Measurements from ENCODE around the gene HPCAL1. TPM values are rescaled to one million over a fixed set of nuclear protein-coding genes. Genes with fewer than 3 reads are reported as not detected.

HPCAL1 gene
- polyA plus RNA-seq, 3 donors: 82.1 to 99.5 (median 98.0) TPM

- Mint-ChIP-seq H3K27me3 (ENCODE audit: low read depth in 3 of 3) (peaks cover 0 to 3% (median 2%) of the 10 kb centered on the region in 3 donors), H3K36me3 (peaks cover 0 to 4% of the 10 kb centered on the region in 2 donors), H3K9me3 (peaks cover 0 to 4% (median 0%) of the 10 kb centered on the region in 7 donors), H3K4me3 (no peak overlapping the region), H3K27ac (peak overlapping the region in 3 of 7 donors; percentile 54 to 96 (median 63)), H3K4me1 (peaks cover 64% of the 10 kb centered on the region)
- no peaks in the 10 kb centered on the region for H3K27me3 ChIP-seq (ENCODE audit: control insufficient read depth in 2 of 2, insufficient read depth in 2 of 2, low read length in 2 of 2)
- no peak overlapping the region for H3K4me2 ChIP-seq (replicated peaks; ENCODE audit: extremely low read depth, low read length, poor library complexity, severe bottlenecking)
- H3K9ac ChIP-seq (ENCODE audit: insufficient read depth, low read length, poor library complexity, severe bottlenecking): no peak overlapping the region
- over 99% methylated on average over 11 of the region's 12 CpGs for WGBS (ENCODE audit: insufficient coverage)
- H3K4me1 ChIP-seq (ENCODE audit: control insufficient read depth in 1 of 2, insufficient read depth in 2 of 2, low read length in 2 of 2): peaks cover 61 to 64% of the 10 kb centered on the region in 2 donors
- DNase-seq: no peak
- H3K79me2 ChIP-seq (ENCODE audit: insufficient read depth, low read length): no peaks in the 10 kb centered on the region
- no peak overlapping the region for H3K4me3 ChIP-seq (replicated peaks in 1 of 3; ENCODE audit: low read depth in 2 of 3, low read length in 3 of 3)
- H3K36me3 ChIP-seq (replicated peaks in 1 of 2; ENCODE audit: control insufficient read depth in 1 of 2, insufficient read depth in 2 of 2, low read length in 2 of 2): no peaks in the 10 kb centered on the region
- no peaks in the 10 kb centered on the region for H3K9me3 ChIP-seq (replicated peaks in 1 of 2; ENCODE audit: control insufficient read depth in 1 of 2, insufficient read depth in 1 of 2, low read length in 2 of 2)
- H3K27ac ChIP-seq (ENCODE audit: low read depth in 1 of 2, low read length in 2 of 2): no peak overlapping the region
- no peak for TF ChIP-seq CTCF (IDR thresholded peaks at IDR 0.05)
- H2AFZ ChIP-seq (ENCODE audit: insufficient read depth, low read depth, low read length, poor library complexity, severe bottlenecking): no peak overlapping the region
- no peaks in the 10 kb centered on the region for H4K20me1 ChIP-seq (ENCODE audit: insufficient read depth, low read length)
- intact Hi-C loops (cut with micrococcal nuclease): loop anchor here in 1 of 2 donors (10.0 kb wide), 1 partner anchor 155 kb away; the partner anchor contains the start of gene RRM2
These were observed 22.7 kb upstream of the HPCAL1 start for GRCh38 chr2:10279946-10280463.

GRCh38 chr2:10281891-10282290 lies 20.8 kb upstream of the HPCAL1 start:
- peaks cover 0 to 3% (median 3%) of the 10 kb centered on the region in 3 donors for H3K27me3 Mint-ChIP-seq (ENCODE audit: low read depth in 3 of 3)
- no peak for DNase-seq
- H3K27ac Mint-ChIP-seq: peak overlapping the region in 6 of 7 donors; percentile 89 to 98 (median 94)
- H3K4me1 ChIP-seq (ENCODE audit: control insufficient read depth in 1 of 2, insufficient read depth in 2 of 2, low read length in 2 of 2): peaks cover 79 to 81% of the 10 kb centered on the region in 2 donors
- H3K36me3 Mint-ChIP-seq: peaks cover 0 to 4% of the 10 kb centered on the region in 2 donors
- H3K79me2 ChIP-seq (ENCODE audit: insufficient read depth, low read length): no peaks in the 10 kb centered on the region
- H3K27me3 ChIP-seq (ENCODE audit: control insufficient read depth in 2 of 2, insufficient read depth in 2 of 2, low read length in 2 of 2): no peaks in the 10 kb centered on the region
- H4K20me1 ChIP-seq (ENCODE audit: insufficient read depth, low read length): no peaks in the 10 kb centered on the region
- no peak overlapping the region for H3K9ac ChIP-seq (ENCODE audit: insufficient read depth, low read length, poor library complexity, severe bottlenecking)
- H3K9me3 Mint-ChIP-seq: peaks cover 0 to 4% (median 0%) of the 10 kb centered on the region in 7 donors
- H3K4me2 ChIP-seq (replicated peaks; ENCODE audit: extremely low read depth, low read length, poor library complexity, severe bottlenecking): no peak overlapping the region
- no peaks in the 10 kb centered on the region for H3K9me3 ChIP-seq (replicated peaks in 1 of 2; ENCODE audit: control insufficient read depth in 1 of 2, insufficient read depth in 1 of 2, low read length in 2 of 2)
- 93% methylated on average over 3 of the region's 4 CpGs for WGBS (ENCODE audit: insufficient coverage)
- H2AFZ ChIP-seq (ENCODE audit: insufficient read depth, low read depth, low read length, poor library complexity, severe bottlenecking): no peak overlapping the region
- intact Hi-C loops (cut with micrococcal nuclease): loop anchor here in 1 of 2 donors (2.0 kb wide), 1 partner anchor 21 kb away; the partner anchor contains the start of gene HPCAL1
- peaks cover 82% of the 10 kb centered on the region for H3K4me1 Mint-ChIP-seq
- no peak overlapping the region for H3K4me3 ChIP-seq (replicated peaks in 1 of 3; ENCODE audit: low read depth in 2 of 3, low read length in 3 of 3)
- no peaks in the 10 kb centered on the region for H3K36me3 ChIP-seq (replicated peaks in 1 of 2; ENCODE audit: control insufficient read depth in 1 of 2, insufficient read depth in 2 of 2, low read length in 2 of 2)
- TF ChIP-seq CTCF (IDR thresholded peaks at IDR 0.05): no peak
- H3K27ac ChIP-seq (ENCODE audit: low read depth in 1 of 2, low read length in 2 of 2): peak overlapping the region in 1 of 2 donors; percentile 91
- no peak overlapping the region for H3K4me3 Mint-ChIP-seq
